Common myeloid progenitor, CD34-positive (primary cell): ENCODE data around the gene CADM2.
"Not testable (repeated sequence)": the region's sequence is repeated elsewhere in the genome, so short reads cannot be mapped to it uniquely, and the experiment has no call there.

Source experiments
- CTCF ChIA-PET: fragments of 350-600 bp; sonication (Branson Sonifier 250); formaldehyde crosslinking; loops from one replicate; lab custom pipeline; 2021; ENCODE audit warnings: antibody characterized with exemption; lab: Charles Lee
- POLR2A ChIA-PET: fragments of 350-600 bp; sonication (Branson Sonifier 250); formaldehyde crosslinking; loops from one replicate; lab custom pipeline; 2021; ENCODE audit warnings: antibody characterized with exemption; lab: Charles Lee
- DNase-seq, 3 donors: peaks; one replicate each; pipeline versions ENCODE4 v3.0.0 to v3.0.0-alpha.2; 2013
- H3K27ac ChIP-seq, 2 experiments: 1 replicate in 1 of 2; 2 replicates in 1 of 2; pipeline ENCODE4 v1.7.0; 2013; ENCODE audit warnings: inconsistent platforms in 2 of 2, low read length in 2 of 2, mild to moderate bottlenecking in 2 of 2, low read depth in 1 of 2, moderate library complexity in 1 of 2; ENCODE audit not compliant: severe bottlenecking in 2 of 2, insufficient read depth in 1 of 2, poor library complexity in 1 of 2
- H3K27me3 ChIP-seq, 5 experiments: replicated peaks in 2 of 5; 1 replicate in 3 of 5; 2 replicates in 2 of 5; pipeline versions ENCODE4 v1.6.1 to v1.7.0; 2013; ENCODE audit warnings: low read length in 4 of 5, mild to moderate bottlenecking in 2 of 5, moderate library complexity in 2 of 5, inconsistent platforms in 1 of 5; ENCODE audit not compliant: insufficient read depth in 5 of 5, control insufficient read depth in 4 of 5
- H3K36me3 ChIP-seq, 4 experiments: 1 replicate in 2 of 4; 2 replicates in 2 of 4; pipeline versions ENCODE4 v1.6.1 to v1.7.0; 2013; ENCODE audit warnings: low read length in 3 of 4, control low read depth in 1 of 4, mild to moderate bottlenecking in 1 of 4; ENCODE audit not compliant: control insufficient read depth in 4 of 4, insufficient read depth in 4 of 4
- H3K4me1 ChIP-seq, 4 experiments: 1 replicate in 3 of 4; 2 replicates in 1 of 4; pipeline versions ENCODE4 v1.6.1 to v1.7.1; 2013; ENCODE audit warnings: low read length in 3 of 4, mild to moderate bottlenecking in 3 of 4, control low read depth in 1 of 4, inconsistent platforms in 1 of 4, moderate library complexity in 1 of 4; ENCODE audit not compliant: control insufficient read depth in 4 of 4, insufficient read depth in 4 of 4; ENCODE audit errors: control extremely low read depth in 1 of 4
- H3K4me3 ChIP-seq, 7 experiments: 1 replicate in 4 of 7; 2 replicates in 3 of 7; pipeline versions ENCODE4 v1.5.1 to v1.7.0; 2013; ENCODE audit warnings: mild to moderate bottlenecking in 7 of 7, low read length in 6 of 7, moderate library complexity in 6 of 7, inconsistent platforms in 2 of 7, low read depth in 2 of 7, control low read depth in 1 of 7; ENCODE audit not compliant: insufficient read depth in 4 of 7, control insufficient read depth in 1 of 7; ENCODE audit errors: extremely low read depth in 1 of 7
- H3K9me3 ChIP-seq, 5 experiments: 1 replicate in 4 of 5; 2 replicates in 1 of 5; pipeline versions ENCODE4 v1.6.1 to v1.7.1; 2013; ENCODE audit warnings: low read length in 4 of 5, mild to moderate bottlenecking in 2 of 5, inconsistent platforms in 1 of 5, low read depth in 1 of 5, moderate library complexity in 1 of 5; ENCODE audit not compliant: control insufficient read depth in 4 of 5, insufficient read depth in 2 of 5; ENCODE audit errors: control extremely low read depth in 1 of 5
- WGBS: methylation state at CpG from one replicate; pipeline ENCODE4 v1.1.5; 2013; ENCODE audit not compliant: insufficient coverage; 5-methylcytosine and 5-hydroxymethylcytosine counted together

CADM2 gene

DNA sequence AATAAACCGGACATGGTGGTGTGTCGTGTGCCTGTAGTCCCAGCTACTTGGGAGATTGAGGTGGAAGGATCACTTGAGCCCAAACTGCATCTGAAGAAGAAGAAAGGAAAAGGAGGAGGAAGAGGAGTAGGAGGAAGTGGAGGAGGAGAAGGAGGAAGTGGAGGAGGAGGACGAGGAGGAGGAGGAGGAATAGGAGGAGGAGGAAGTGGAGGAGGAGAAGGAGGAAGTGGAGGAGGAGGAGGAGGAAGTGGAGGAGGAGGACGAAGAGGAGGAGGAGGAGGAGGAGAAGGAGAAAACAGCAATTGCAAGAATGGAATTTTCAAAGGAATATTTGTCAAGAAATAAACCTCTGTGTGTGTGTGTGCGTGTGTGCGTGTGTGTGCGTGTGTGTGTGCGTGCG, 528.6 kb downstream of the CADM2 start:
- Histone ChIP-seq H3K27me3 (no peaks in the 10 kb centered on the region), H3K4me1 (no peaks in the 10 kb centered on the region), H3K4me3 (no peak overlapping the region), H3K9me3 (no peaks in the 10 kb centered on the region), H3K36me3 (no peaks in the 10 kb centered on the region), H3K27ac (no peak overlapping the region)
- no peak for DNase-seq
- 67% methylated on average over 4 of the region's 9 CpGs for WGBS
- POLR2A ChIA-PET: no interaction called here
- CTCF ChIA-PET: no interaction called here

DNA sequence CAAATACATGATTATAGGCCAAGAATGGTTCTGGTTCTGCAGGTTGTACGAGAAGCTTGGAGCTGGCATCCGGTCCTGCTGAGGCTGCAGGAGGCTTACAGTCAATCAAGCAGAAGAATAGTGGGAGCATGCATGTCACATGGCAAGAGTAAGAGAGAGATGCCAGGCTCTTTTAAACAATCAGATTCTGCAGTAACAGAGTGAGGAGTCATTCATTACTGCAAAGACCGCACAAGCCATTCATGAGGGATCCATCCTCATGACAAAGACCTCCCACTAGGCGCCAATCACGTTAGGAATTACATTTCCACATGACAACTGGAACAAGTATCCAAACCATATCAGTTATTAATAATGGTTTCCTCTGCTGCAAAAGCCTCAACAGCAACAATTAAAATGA, 536.8 kb downstream of the CADM2 start:
- no peak for DNase-seq
- Histone ChIP-seq H3K9me3 (no peaks in the 10 kb centered on the region), H3K4me3 (no peak overlapping the region), H3K36me3 (no peaks in the 10 kb centered on the region), H3K27me3 (no peaks in the 10 kb centered on the region), H3K4me1 (no peaks in the 10 kb centered on the region), H3K27ac (no peak overlapping the region)
- 100% methylated on average over 2 of the region's 5 CpGs for WGBS
- CTCF ChIA-PET: interaction anchor here (0.9 to 1.5 kb wide), 2 partner anchors 9 to 16 kb away, joined by 3 read pairs; no protein-coding TSS in a partner anchor
- POLR2A ChIA-PET: no interaction called here

DNA sequence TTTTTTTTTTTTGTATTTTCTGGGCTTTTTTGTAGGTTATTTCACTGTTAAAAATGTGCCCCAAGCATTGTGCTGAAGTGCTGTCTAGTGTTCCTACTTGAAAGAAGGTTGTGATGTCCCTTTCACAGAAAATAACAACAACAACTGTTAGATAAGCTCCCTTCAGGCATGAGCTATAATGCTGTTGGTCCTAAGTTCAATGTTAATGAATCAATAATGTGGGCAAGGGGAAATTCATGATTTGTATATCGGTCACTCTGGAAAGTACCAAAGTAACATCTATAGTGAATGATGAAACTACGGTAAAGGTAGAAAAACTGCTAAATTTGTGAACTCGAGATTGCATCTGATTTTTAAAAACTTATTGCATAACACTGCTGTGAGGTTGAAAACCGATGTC, 539.4 kb downstream of the CADM2 start:
- 100% methylated on average over 2 of the region's 4 CpGs for WGBS
- POLR2A ChIA-PET: no interaction called here

DNA sequence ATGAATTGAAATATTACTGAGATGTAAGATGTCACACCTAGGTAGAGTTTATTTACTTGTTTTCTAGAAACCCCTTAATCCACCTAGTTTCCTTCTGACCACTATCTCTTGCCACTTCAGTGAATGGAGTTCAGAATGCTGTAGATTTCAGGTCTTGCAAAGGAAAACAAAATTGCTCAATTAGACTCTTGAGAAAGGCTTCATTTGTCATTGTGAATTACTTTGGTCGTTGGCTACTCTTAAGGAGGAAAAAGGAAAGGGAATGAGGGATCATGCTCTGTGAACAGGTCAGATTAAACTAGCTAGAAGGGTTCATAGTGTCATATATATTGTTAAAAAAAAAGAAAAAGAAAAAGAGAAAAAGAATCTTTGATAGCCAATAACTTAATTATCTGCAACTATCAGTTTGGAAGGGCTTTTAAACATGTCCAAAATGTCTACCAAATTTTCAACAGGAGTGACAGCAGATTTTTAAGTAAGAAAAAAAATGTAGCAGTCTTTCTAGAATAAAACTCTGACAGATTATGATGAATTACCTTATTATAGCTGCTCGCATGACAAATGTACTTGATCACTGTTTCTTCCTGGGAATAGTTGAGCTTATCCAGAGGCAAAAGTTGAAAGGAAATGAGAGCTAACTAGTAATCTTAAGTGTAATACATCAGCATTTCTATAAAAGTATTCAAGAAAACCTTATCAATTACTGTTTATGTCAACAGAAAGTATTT, 543.5 kb downstream of the CADM2 start:
- H3K27me3 ChIP-seq: no peaks in the 10 kb centered on the region
- DNase-seq: no peak
- no peaks in the 10 kb centered on the region for H3K9me3 ChIP-seq
- H3K36me3 ChIP-seq: no peaks in the 10 kb centered on the region
- H3K27ac ChIP-seq: no peak overlapping the region
- ChIA-PET CTCF (no interaction called here), POLR2A (no interaction called here)
- WGBS: 56% methylated on average over 1 of the region's 2 CpGs
- no peak overlapping the region for H3K4me3 ChIP-seq
- H3K4me1 ChIP-seq: no peaks in the 10 kb centered on the region

More for the DNA sequence above, 539.4 kb downstream of the CADM2 start:
- H3K4me1 ChIP-seq: no peaks in the 10 kb centered on the region
- no peaks in the 10 kb centered on the region for H3K27me3 ChIP-seq
- no peak overlapping the region for H3K4me3 ChIP-seq
- H3K36me3 ChIP-seq: no peaks in the 10 kb centered on the region
- CTCF ChIA-PET: no interaction called here
- H3K9me3 ChIP-seq: no peaks in the 10 kb centered on the region
- DNase-seq: no peak
- H3K27ac ChIP-seq: no peak overlapping the region

- POLR2A ChIA-PET, H3K36me3 ChIP-seq, H3K27ac ChIP-seq, H3K4me3 ChIP-seq, H3K9me3 ChIP-seq, H3K4me1 ChIP-seq, CTCF ChIA-PET, H3K27me3 ChIP-seq: not testable (repeated sequence)
- peak in 1 of 3 donors; percentile 4 for DNase-seq
- 96% methylated on average over 25 of the region's 33 CpGs for WGBS
These were observed 545.5 kb downstream of the CADM2 start for GRCh38 chr3:85504129-85504784.

GRCh38 chr3:85504785-85505511, 546.2 kb downstream of the CADM2 start:
- WGBS: 96% methylated on average over 24 of the region's 41 CpGs
- H3K27me3 ChIP-seq, H3K4me3 ChIP-seq, H3K36me3 ChIP-seq, H3K9me3 ChIP-seq, DNase-seq, H3K4me1 ChIP-seq, H3K27ac ChIP-seq, CTCF ChIA-PET, POLR2A ChIA-PET: not testable (repeated sequence)

DNA sequence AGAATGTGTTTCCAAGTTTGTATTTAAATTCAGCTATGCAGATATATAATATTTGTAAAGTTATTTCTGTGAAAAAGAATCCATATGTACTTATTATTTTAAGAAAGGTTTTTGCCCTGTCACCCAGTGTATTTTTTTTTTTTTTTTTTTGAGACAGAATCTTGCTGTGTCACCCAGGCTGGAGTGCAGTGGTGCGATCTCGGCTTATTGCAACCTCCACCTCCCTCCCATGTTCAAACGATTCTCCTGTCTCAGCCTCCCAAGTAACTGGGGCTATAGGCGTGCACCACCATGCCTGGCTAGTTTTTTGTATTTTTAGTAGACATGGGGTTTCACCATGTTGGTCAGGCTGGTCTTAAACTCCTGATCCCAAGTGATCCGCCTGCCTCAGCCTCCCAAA, 548.3 kb downstream of the CADM2 start:
- CTCF ChIA-PET, H3K4me3 ChIP-seq, POLR2A ChIA-PET: not testable (repeated sequence)

More for the DNA sequence above, 548.3 kb downstream of the CADM2 start:
- not testable (repeated sequence) for H3K27me3 ChIP-seq, H3K36me3 ChIP-seq, H3K27ac ChIP-seq, H3K9me3 ChIP-seq, DNase-seq, H3K4me1 ChIP-seq
- 80% methylated on average over 1 of the region's 5 CpGs for WGBS
